ENCODE measurements around the gene NOX5.

Gene NOX5

GRCh38 chr15:68979816-68980215, 34.7 kb upstream of the NOX5 start:
- no peak for DNase-seq (ENCODE audit: extremely low spot score)
- TF ChIP-seq NFRKB (IDR thresholded peaks at IDR 0.05) (no peak), FOXA1 (IDR thresholded peaks at IDR 0.05) (no peak)
- ChIA-PET CTCF (no interaction called here), POLR2A (no interaction called here)

GRCh38 chr15:68980786-68981185, 33.7 kb upstream of the NOX5 start:
- CTCF ChIA-PET: interaction anchor here (0.6 kb wide), 1 partner anchor 16 kb away, joined by 6 read pairs; no protein-coding TSS in a partner anchor
- no peak for DNase-seq (ENCODE audit: extremely low spot score)
- POLR2A ChIA-PET: no interaction called here
- TF ChIP-seq NFRKB (IDR thresholded peaks at IDR 0.05) (no peak), TARDBP (IDR thresholded peaks at IDR 0.05) (no peak), FOXK2 (IDR thresholded peaks at IDR 0.05) (no peak), ZNF384 (IDR thresholded peaks at IDR 0.05) (no peak), CTBP1 (IDR thresholded peaks at IDR 0.05; ENCODE audit: borderline replicate concordance) (no peak)

GRCh38 chr15:68981941-68982340, 32.6 kb upstream of the NOX5 start:
- ChIA-PET POLR2A (no interaction called here), CTCF (no interaction called here)
- no peak for DNase-seq (ENCODE audit: extremely low spot score)
- TF ChIP-seq TARDBP (IDR thresholded peaks at IDR 0.05) (no peak), ZNF384 (IDR thresholded peaks at IDR 0.05) (no peak), CTBP1 (IDR thresholded peaks at IDR 0.05; ENCODE audit: borderline replicate concordance) (no peak), NFRKB (IDR thresholded peaks at IDR 0.05) (no peak), SP1 (IDR thresholded peaks at IDR 0.05) (no peak), LEF1 (IDR thresholded peaks at IDR 0.05; ENCODE audit: borderline replicate concordance) (no peak), FOXM1 (IDR thresholded peaks at IDR 0.05; ENCODE audit: borderline replicate concordance) (no peak), ARNT (IDR thresholded peaks at IDR 0.05) (no peak), FOXK2 (IDR thresholded peaks at IDR 0.05) (no peak), FOXA1 (IDR thresholded peaks at IDR 0.05) (no peak), SUZ12 (IDR thresholded peaks at IDR 0.05) (no peak), HDGF (IDR thresholded peaks at IDR 0.05; ENCODE audit: borderline replicate concordance) (no peak)

DNA sequence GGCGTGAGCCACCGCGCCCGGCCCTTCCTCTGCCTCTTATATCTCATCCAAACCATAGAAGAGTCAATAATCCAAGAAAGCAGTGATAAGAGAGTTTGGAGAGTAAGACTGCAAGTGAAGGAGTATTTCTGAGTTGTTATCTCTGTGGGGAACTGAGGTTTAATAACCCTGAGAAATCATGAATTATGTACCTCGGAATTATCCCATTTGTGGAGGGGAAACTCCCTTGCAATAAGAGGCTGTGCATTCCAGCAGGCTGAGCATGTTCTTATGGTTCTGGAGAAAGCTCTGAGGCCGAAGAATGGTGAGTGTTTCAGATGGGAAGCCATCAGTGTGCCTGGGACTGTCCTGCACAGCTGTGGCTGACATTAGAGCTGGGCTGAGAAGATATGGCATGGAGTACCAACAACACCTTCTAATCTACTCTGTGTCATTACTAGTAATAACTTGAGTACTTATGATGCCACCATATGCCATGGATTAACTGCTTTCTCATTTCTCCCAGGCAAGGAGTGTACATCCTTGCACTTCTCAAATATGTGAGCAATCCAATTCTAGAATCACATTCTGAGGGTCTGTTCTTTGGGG, 31.4 kb upstream of the NOX5 start:
- POLR2A ChIA-PET: no interaction called here
- CTCF ChIA-PET: no interaction called here
- TF ChIP-seq HDGF (IDR thresholded peaks at IDR 0.05; ENCODE audit: borderline replicate concordance) (no peak), LEF1 (IDR thresholded peaks at IDR 0.05; ENCODE audit: borderline replicate concordance) (no peak), FOXK2 (IDR thresholded peaks at IDR 0.05) (no peak), FOXM1 (IDR thresholded peaks at IDR 0.05; ENCODE audit: borderline replicate concordance) (no peak), BHLHE40 (IDR thresholded peaks at IDR 0.05; ENCODE audit: borderline replicate concordance) (no peak), SUZ12 (IDR thresholded peaks at IDR 0.05) (no peak), PKNOX1 (IDR thresholded peaks at IDR 0.05) (no peak), ARNT (IDR thresholded peaks at IDR 0.05) (no peak)
- DNase-seq (ENCODE audit: extremely low spot score): no peak

- CTCF ChIA-PET: interaction anchor here (1.0 kb wide), 1 partner anchor 10 kb away, joined by 3 read pairs; no protein-coding TSS in a partner anchor
- TF ChIP-seq ARNT (IDR thresholded peaks at IDR 0.05): no peak
- TF ChIP-seq HDGF (IDR thresholded peaks at IDR 0.05; ENCODE audit: borderline replicate concordance): no peak
- TF ChIP-seq L3MBTL2 (conservative IDR thresholded peaks at IDR 0.05): no peak
- no peak for TF ChIP-seq ELF4 (IDR thresholded peaks at IDR 0.05)
- TF ChIP-seq FOXK2 (IDR thresholded peaks at IDR 0.05): no peak
- no peak for TF ChIP-seq LEF1 (IDR thresholded peaks at IDR 0.05; ENCODE audit: borderline replicate concordance)
- no peak for TF ChIP-seq CTBP1 (IDR thresholded peaks at IDR 0.05; ENCODE audit: borderline replicate concordance)
- DNase-seq (ENCODE audit: extremely low spot score): no peak
- POLR2A ChIA-PET: no interaction called here
Measured at GRCh38 chr15:68983961-68984481, 30.5 kb upstream of the NOX5 start.

DNA sequence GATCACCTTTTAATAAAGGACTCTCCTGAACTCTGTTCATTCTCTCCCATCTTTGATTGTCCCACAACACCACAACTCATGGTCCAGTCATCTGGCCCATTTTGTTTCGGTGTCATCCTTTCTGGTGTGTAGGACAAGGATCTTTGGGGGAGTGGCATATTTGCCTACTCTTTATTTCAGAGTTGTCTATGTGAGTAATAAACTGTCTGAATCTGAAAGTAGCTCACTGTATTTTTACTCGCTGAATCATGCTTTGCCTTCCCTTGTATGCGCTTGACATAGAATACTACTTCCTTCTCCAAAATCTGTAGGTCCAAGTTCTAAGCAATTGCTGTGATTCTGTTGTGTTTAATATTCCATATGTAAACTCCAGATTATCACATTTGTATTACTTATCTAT, 29.9 kb upstream of the NOX5 start:
- no peak for TF ChIP-seq SUZ12 (IDR thresholded peaks at IDR 0.05)
- no peak for TF ChIP-seq FOXM1 (IDR thresholded peaks at IDR 0.05; ENCODE audit: borderline replicate concordance)
- TF ChIP-seq SP1 (IDR thresholded peaks at IDR 0.05): no peak
- TF ChIP-seq FOXK2 (IDR thresholded peaks at IDR 0.05): no peak
- TF ChIP-seq ELF4 (IDR thresholded peaks at IDR 0.05): no peak
- no peak for TF ChIP-seq CTBP1 (IDR thresholded peaks at IDR 0.05; ENCODE audit: borderline replicate concordance)
- no peak for TF ChIP-seq TARDBP (IDR thresholded peaks at IDR 0.05)
- no peak for DNase-seq (ENCODE audit: extremely low spot score)
- ChIA-PET CTCF (interaction anchor here (1.0 kb wide), 1 partner anchor 11 kb away, joined by 3 read pairs; no protein-coding TSS in a partner anchor), POLR2A (no interaction called here)

DNA sequence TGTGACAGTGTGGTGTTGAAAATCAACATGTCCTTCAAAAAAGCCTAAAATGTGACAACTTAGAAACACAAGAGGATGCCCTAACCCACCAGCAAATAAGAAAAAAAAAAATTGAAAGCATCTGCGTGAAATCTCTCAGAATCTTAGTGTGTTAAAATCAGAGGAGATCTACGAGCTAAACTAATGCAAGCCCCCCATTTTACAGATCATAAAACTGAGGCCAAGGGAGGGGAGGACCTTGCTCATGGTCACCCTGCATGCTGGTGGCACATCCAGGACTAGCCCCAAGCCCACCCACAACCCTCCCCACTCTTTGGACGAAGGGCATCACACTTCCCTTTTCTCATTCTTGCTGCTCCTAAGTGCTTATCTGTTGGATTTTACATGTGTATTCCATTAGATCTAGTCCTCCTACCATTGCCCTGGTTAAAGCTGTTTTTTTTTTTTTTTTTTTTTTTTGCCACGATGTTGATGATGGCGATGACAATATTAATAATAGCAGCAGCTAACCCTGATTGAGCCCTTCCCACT, 29.1 kb upstream of the NOX5 start:
- no peak for TF ChIP-seq FOXK2 (IDR thresholded peaks at IDR 0.05)
- POLR2A ChIA-PET: no interaction called here
- DNase-seq (ENCODE audit: extremely low spot score): no peak
- CTCF ChIA-PET: interaction anchor here (0.6 kb wide), 1 partner anchor 102 kb away, joined by 6 read pairs; no protein-coding TSS in a partner anchor

DNA sequence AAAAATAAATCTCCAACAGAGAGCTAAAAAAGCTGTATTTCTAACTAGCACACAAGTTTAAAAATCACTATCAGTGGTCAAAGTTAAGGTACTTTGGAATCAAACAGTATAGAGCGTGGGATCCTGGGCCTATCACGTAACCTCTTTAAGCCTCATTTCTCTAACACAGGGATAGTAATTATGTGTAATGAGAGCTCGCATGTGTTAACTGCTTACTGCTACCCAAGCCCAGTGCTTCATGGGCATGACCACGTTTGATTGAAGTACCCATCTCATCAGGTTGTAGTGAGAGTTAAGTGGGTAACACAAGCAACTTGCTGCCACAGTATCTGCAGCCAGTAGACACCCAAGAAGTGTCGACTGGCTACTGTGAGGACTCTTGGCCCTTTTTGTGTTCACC, 28.2 kb upstream of the NOX5 start:
- TF ChIP-seq TARDBP (IDR thresholded peaks at IDR 0.05) (no peak), L3MBTL2 (conservative IDR thresholded peaks at IDR 0.05) (no peak), CTBP1 (IDR thresholded peaks at IDR 0.05; ENCODE audit: borderline replicate concordance) (no peak), FOXA1 (IDR thresholded peaks at IDR 0.05) (no peak), HDGF (IDR thresholded peaks at IDR 0.05; ENCODE audit: borderline replicate concordance) (no peak), ARNT (IDR thresholded peaks at IDR 0.05) (no peak), FOXK2 (IDR thresholded peaks at IDR 0.05) (no peak)
- DNase-seq (ENCODE audit: extremely low spot score): no peak
- POLR2A ChIA-PET: no interaction called here

More for the DNA sequence above, 28.2 kb upstream of the NOX5 start:
- CTCF ChIA-PET: interaction anchor here (0.6 kb wide), 1 partner anchor 103 kb away, joined by 6 read pairs; no protein-coding TSS in a partner anchor

Measured in HEK293T (cell line).